Fibroblast of skin of left quadriceps (primary cell): Measurements from ENCODE around the gene SRF.

Source experiments
- DNase-seq, 2 experiments: peaks; one replicate each; pipeline ENCODE4 v3.0.0-alpha.2; 2013; ENCODE audit warnings: low read depth in 2 of 2

Gene SRF

GRCh38 chr6:43183441-43183840 lies 12.4 kb downstream of the SRF start:
- no peak for DNase-seq

GRCh38 chr6:43184268-43184985 lies 13.4 kb downstream of the SRF start:
- DNase-seq: no peak

GRCh38 chr6:43185391-43185985 lies 14.4 kb downstream of the SRF start:
- no peak for DNase-seq

GRCh38 chr6:43186019-43186418 lies 14.9 kb downstream of the SRF start:
- DNase-seq: no peak

GRCh38 chr6:43186706-43187105 lies 15.6 kb downstream of the SRF start:
- DNase-seq: no peak

GRCh38 chr6:43187821-43188220 lies 16.8 kb downstream of the SRF start:
- DNase-seq: no peak

GRCh38 chr6:43188426-43188825 lies 17.4 kb downstream of the SRF start:
- no peak for DNase-seq

GRCh38 chr6:43189776-43190304 lies 18.8 kb downstream of the SRF start:
- no peak for DNase-seq

- no peak for DNase-seq
These were observed 21.8 kb downstream of the SRF start for GRCh38 chr6:43192911-43193310.

GRCh38 chr6:43193929-43194328 lies 22.9 kb downstream of the SRF start:
- DNase-seq: no peak

- DNase-seq: no peak
These were observed 25.3 kb downstream of the SRF start for GRCh38 chr6:43196337-43196736.

GRCh38 chr6:43199912-43200311 lies 28.8 kb downstream of the SRF start:
- no peak for DNase-seq

- no peak for DNase-seq
These were observed 29.5 kb downstream of the SRF start for GRCh38 chr6:43200541-43200940.

- DNase-seq: no peak
These were observed 31.4 kb downstream of the SRF start for GRCh38 chr6:43202451-43202850.

GRCh38 chr6:43203029-43203717 lies 32.1 kb downstream of the SRF start:
- no peak for DNase-seq

GRCh38 chr6:43203718-43204095 lies 32.6 kb downstream of the SRF start:
- DNase-seq: no peak

GRCh38 chr6:43204271-43205105 lies 33.4 kb downstream of the SRF start:
- DNase-seq: no peak

GRCh38 chr6:43205849-43206248 lies 34.8 kb downstream of the SRF start:
- DNase-seq: no peak

- no peak for DNase-seq
These were observed 36.2 kb downstream of the SRF start for GRCh38 chr6:43207286-43207685.

- DNase-seq: no peak
These were observed 40.9 kb downstream of the SRF start for GRCh38 chr6:43211955-43212354.

GRCh38 chr6:43213431-43213830 lies 42.4 kb downstream of the SRF start:
- DNase-seq: no peak

GRCh38 chr6:43215066-43215465 lies 44.0 kb downstream of the SRF start:
- no peak for DNase-seq
